Nephron (organoid): ENCODE measurements around the gene SLC38A11.
"Not testable (repeated sequence)": the region's sequence is repeated elsewhere in the genome, so short reads cannot be mapped to it uniquely, and the experiment has no call there.

Experiments used
- H3K27ac Mint-ChIP-seq, 3 experiments: 2 replicates each; pipeline ENCODE4 v1.8.0; 2020; ENCODE audit warnings: mixed read lengths in 3 of 3, mild to moderate bottlenecking in 2 of 3, moderate library complexity in 1 of 3
- H3K27me3 Mint-ChIP-seq: 2 replicates; pipeline ENCODE4 v1.8.0; 2021; ENCODE audit warnings: low read depth, mild to moderate bottlenecking, moderate library complexity, mixed read lengths
- H3K36me3 Mint-ChIP-seq: 2 replicates; pipeline ENCODE4 v1.8.0; 2020; ENCODE audit warnings: low read depth, mixed read lengths
- H3K4me1 Mint-ChIP-seq: 2 replicates; pipeline ENCODE4 v1.8.0; 2020; ENCODE audit warnings: mixed read lengths
- H3K4me3 Mint-ChIP-seq, 3 experiments: 2 replicates each; pipeline ENCODE4 v1.8.0; 2020; ENCODE audit warnings: mild to moderate bottlenecking in 3 of 3, mixed read lengths in 3 of 3, moderate library complexity in 2 of 3
- H3K9me3 Mint-ChIP-seq: 2 replicates; pipeline ENCODE4 v1.8.0; 2020; ENCODE audit warnings: mixed read lengths
- TF ChIP-seq, protein P1 (sequence below), 3 experiments: fragments of 200-600 bp; sonication (generic); IDR thresholded peaks; one replicate each; pipeline ENCODE4 v1.5.0; 2021; ENCODE audit warnings: antibody characterized with exemption in 3 of 3; ENCODE audit not compliant: unreplicated experiment in 3 of 3

The SLC38A11 gene

DNA sequence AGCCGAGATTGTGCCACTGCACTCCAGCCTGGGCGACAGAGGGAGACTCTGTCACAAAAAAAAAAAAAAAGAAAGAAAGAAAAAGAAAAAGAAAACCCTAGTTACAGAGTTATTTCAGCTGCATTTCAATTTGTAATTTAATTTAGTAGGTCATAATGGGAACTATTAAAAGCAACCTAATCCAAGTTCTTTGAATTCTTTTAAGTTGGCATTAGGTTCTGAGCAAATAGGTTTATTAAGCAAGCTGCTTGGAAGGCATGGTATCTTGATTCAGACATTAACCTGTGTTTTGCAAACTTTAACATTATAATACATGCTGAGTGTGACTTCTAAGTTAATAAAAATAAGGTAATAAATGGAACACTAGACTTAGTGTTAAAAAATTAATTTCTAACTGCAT is 83.9 kb downstream of the SLC38A11 start:
- Mint-ChIP-seq H3K27me3 (no peaks in the 10 kb centered on the region), H3K4me3 (no peak overlapping the region), H3K36me3 (no peaks in the 10 kb centered on the region), H3K4me1 (no peaks in the 10 kb centered on the region), H3K9me3 (no peaks in the 10 kb centered on the region), H3K27ac (no peak overlapping the region)
- TF ChIP-seq, protein P1, sequence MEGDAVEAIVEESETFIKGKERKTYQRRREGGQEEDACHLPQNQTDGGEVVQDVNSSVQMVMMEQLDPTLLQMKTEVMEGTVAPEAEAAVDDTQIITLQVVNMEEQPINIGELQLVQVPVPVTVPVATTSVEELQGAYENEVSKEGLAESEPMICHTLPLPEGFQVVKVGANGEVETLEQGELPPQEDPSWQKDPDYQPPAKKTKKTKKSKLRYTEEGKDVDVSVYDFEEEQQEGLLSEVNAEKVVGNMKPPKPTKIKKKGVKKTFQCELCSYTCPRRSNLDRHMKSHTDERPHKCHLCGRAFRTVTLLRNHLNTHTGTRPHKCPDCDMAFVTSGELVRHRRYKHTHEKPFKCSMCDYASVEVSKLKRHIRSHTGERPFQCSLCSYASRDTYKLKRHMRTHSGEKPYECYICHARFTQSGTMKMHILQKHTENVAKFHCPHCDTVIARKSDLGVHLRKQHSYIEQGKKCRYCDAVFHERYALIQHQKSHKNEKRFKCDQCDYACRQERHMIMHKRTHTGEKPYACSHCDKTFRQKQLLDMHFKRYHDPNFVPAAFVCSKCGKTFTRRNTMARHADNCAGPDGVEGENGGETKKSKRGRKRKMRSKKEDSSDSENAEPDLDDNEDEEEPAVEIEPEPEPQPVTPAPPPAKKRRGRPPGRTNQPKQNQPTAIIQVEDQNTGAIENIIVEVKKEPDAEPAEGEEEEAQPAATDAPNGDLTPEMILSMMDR (IDR thresholded peaks at IDR 0.05; ENCODE audit: unreplicated experiment in 3 of 3), result no peak

DNA sequence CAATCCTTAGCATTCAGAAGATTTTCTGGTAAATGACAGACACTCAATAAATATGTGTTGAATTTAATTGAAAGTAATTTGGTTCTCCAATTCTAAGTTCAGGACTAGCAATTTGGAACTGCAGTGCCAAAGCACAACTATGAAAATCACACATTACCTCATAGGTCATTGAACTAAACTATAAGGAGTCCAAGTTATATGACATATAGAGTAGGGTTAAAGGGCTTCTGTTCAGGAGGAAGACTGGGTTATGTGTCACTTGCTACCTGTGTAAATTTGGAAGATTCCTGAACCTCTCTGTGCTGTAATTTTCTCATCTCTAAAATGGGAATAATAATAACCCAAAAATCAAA is 85.9 kb downstream of the SLC38A11 start:
- H3K36me3 Mint-ChIP-seq, result no peaks in the 10 kb centered on the region

DNA sequence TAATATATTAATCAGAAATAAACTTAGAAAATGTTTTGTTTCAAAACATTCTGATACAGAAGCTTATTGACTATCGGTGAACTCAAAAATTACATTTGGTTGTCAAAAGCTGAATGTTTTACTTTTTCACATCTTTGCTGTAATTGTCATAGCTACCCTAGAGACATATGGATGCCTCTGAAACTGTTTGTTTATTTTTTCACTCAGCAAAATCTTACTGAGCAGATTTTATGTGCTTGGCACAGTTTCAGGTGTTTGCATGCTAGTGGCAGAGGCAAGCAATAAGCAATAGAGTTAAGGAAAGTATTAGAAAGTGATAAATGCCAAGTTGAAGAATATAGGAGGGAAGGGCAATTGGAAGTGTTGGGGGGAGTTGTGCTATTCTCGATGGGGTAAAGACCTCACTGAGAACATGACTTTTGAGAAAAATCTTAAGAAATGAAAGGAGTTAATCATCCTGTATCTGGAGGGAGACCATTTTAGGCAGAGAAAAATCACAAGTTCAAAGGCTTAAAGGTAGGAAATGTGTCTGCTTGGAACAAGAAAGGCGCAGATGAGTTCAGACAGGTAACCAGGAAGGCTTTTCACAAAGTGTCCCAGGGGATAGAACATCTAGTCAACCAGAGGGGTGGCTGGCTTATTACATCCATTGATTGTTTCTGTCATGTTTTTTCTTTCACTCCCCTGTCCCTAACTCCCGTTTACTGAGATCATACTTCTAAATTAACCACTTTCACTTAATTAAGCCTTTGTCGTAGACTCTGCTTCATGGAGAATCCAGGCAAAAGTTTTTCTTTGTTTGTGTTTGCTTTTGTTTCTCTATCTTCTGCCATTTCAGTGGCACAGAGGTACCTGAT is 86.5 kb downstream of the SLC38A11 start:
- peak overlapping the region in 1 of 3 experiments; percentile 20 for H3K27ac Mint-ChIP-seq
- TF ChIP-seq, protein P1 (IDR thresholded peaks at IDR 0.05; ENCODE audit: unreplicated experiment in 3 of 3), result no peak
- H3K4me1 Mint-ChIP-seq, result no peaks in the 10 kb centered on the region
- H3K9me3 Mint-ChIP-seq, result no peaks in the 10 kb centered on the region
- no peaks in the 10 kb centered on the region for H3K36me3 Mint-ChIP-seq
- no peak overlapping the region for H3K4me3 Mint-ChIP-seq
- H3K27me3 Mint-ChIP-seq, result no peaks in the 10 kb centered on the region

More for the DNA sequence above, 85.9 kb downstream of the SLC38A11 start:
- Mint-ChIP-seq H3K27me3 (no peaks in the 10 kb centered on the region), H3K27ac (no peak overlapping the region), H3K4me1 (no peaks in the 10 kb centered on the region), H3K9me3 (no peaks in the 10 kb centered on the region), H3K4me3 (no peak overlapping the region)
- TF ChIP-seq, protein P1 (IDR thresholded peaks at IDR 0.05; ENCODE audit: unreplicated experiment in 3 of 3), result no peak

DNA sequence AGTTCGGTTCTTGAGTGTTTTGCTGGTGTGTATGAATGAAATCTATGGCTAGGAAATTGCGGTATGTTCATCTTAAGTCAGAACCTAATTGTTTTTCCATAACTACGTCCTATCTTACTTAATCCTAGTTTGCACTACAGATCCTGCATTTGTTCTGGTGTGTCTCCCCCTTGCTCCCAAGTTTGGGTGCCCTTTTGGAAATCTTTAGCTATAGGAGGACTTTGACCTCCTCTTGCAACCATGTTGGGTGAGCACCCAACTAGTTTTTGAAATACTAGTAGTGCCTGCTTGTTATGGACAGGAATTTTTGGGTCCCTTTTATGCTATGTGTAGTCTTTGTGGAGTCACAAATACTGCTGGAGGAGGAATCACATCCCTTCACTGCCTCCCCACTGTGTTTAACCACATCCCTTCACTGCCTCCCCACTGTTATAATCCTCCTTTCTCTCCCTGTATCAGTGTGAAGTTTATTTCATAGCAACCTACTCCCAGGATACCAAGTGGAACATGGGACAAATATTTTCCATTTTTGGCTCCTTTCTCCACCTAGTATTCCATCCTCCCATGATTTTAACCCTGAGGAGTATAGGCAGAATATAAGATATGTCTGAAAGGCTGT is 87.4 kb downstream of the SLC38A11 start:
- no peaks in the 10 kb centered on the region for H3K4me1 Mint-ChIP-seq
- H3K27me3 Mint-ChIP-seq, result no peaks in the 10 kb centered on the region
- no peak overlapping the region for H3K4me3 Mint-ChIP-seq
- no peak overlapping the region for H3K27ac Mint-ChIP-seq
- TF ChIP-seq, protein P1 (IDR thresholded peaks at IDR 0.05; ENCODE audit: unreplicated experiment in 3 of 3), result no peak
- no peaks in the 10 kb centered on the region for H3K36me3 Mint-ChIP-seq
- H3K9me3 Mint-ChIP-seq, result no peaks in the 10 kb centered on the region

DNA sequence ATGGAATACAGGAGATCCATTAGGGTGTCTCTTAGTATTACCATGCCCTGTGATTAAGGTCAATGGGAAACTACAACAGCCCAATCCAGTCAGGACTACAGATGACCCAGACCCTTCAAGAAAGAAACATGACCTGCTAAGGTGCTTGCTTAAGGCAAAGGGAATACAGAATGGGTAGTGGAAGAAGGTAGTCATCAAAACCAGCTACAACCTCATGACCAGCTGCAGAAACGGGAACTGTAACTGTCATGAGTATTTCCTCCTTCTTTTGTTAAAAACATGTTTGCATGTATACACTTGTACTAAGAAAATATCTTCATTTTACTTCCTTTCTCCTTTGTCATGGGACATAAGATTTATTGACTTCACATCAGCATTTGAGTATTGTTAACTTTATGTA is 88.9 kb downstream of the SLC38A11 start:
- not testable (repeated sequence) for H3K4me1 Mint-ChIP-seq, H3K9me3 Mint-ChIP-seq, H3K36me3 Mint-ChIP-seq, H3K4me3 Mint-ChIP-seq, H3K27me3 Mint-ChIP-seq, H3K27ac Mint-ChIP-seq

DNA sequence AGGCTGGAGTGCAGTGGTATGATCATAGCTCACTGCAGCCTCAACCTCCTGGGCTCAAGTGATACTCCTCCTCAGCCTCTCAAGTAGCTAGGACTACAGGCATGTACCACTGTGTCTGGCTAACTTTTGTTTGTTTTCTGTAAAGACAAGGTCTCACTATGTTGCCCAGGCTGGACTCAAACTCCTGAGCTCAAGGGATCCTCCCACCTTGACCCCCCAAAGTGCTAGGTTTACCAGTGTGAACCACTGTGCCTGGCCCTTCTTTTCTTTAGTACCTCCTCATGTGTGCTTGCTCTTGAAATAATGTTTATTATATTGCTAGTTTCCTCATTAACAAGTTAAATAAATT is 94.7 kb downstream of the SLC38A11 start:
- H3K27ac Mint-ChIP-seq, result no peak overlapping the region
- no peaks in the 10 kb centered on the region for H3K36me3 Mint-ChIP-seq
- TF ChIP-seq, protein P1 (IDR thresholded peaks at IDR 0.05; ENCODE audit: unreplicated experiment in 3 of 3), result no peak
- H3K9me3 Mint-ChIP-seq, result no peaks in the 10 kb centered on the region
- no peaks in the 10 kb centered on the region for H3K27me3 Mint-ChIP-seq
- H3K4me1 Mint-ChIP-seq, result no peaks in the 10 kb centered on the region
- H3K4me3 Mint-ChIP-seq, result no peak overlapping the region

DNA sequence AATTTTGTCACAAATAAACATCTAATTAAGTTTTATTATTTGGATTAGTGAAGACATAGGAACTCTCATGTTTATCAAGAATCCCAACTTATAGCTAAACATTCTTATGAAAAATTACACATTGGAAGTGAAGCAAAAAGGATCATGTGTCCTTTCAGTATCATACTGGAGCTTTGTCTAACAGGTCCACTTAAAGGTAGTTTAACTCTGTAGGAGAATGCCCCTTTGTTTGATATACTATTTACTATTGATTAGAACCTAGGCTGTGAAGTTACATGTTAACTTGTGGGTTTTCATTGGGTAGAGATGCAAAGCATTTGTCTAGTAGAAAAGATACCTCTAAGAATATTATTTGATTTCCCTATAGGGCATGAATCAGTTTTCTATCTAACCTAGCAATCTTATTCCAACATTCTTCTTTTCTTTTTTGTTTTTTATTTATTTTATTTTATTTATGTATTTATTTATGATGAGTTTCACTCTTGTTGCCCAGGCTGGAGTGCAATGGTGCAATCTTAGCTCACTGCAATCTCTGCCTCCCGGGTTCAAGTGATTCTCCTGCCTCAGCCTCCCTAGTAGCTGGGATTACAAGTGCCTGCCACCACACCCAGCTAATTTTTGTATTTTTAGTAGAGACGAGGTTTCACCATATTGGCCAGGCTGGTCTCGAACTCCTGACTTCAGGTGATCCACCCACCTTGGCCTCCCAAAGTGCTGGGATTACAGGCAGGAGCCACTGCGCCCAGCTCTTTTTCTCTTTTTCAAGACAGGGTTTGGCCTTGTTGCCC is 95.2 kb downstream of the SLC38A11 start:
- H3K9me3 Mint-ChIP-seq, H3K27me3 Mint-ChIP-seq, H3K36me3 Mint-ChIP-seq, H3K4me3 Mint-ChIP-seq, H3K4me1 Mint-ChIP-seq, H3K27ac Mint-ChIP-seq: not testable (repeated sequence)
